ENCODE results near the gene PARP6.

Gene PARP6

GRCh38 chr15:72199721-72200212 is 72.6 kb downstream of the PARP6 start:
- DNase-seq (ENCODE audit: low read depth in 2 of 2) = peak; percentile 50 to 51

GRCh38 chr15:72199205-72199515 is 73.2 kb downstream of the PARP6 start:
- DNase-seq (ENCODE audit: low read depth in 2 of 2) = no peak

- no peak for DNase-seq (ENCODE audit: low read depth in 2 of 2)
Observed at GRCh38 chr15:72198356-72199204, 73.8 kb downstream of the PARP6 start.

GRCh38 chr15:72197460-72198355 is 74.6 kb downstream of the PARP6 start, which contains the start of gene GRAMD2A:
Gene GRAMD2A (minus strand): TSS chr15:72197787.
- peak in 1 of 2 donors; percentile 37 for DNase-seq (ENCODE audit: low read depth in 2 of 2)

GRCh38 chr15:72197041-72197459 is 75.3 kb downstream of the PARP6 start:
- DNase-seq (ENCODE audit: low read depth in 2 of 2) = no peak

GRCh38 chr15:72196409-72197040 is 75.8 kb downstream of the PARP6 start:
- no peak for DNase-seq (ENCODE audit: low read depth in 2 of 2)

- no peak for DNase-seq (ENCODE audit: low read depth in 2 of 2)
Observed at GRCh38 chr15:72195101-72195511, 77.2 kb downstream of the PARP6 start.

- no peak for DNase-seq (ENCODE audit: low read depth in 2 of 2)
Observed at GRCh38 chr15:72193836-72194396, 78.4 kb downstream of the PARP6 start.

GRCh38 chr15:72192416-72192815 is 79.9 kb downstream of the PARP6 start:
- no peak for DNase-seq (ENCODE audit: low read depth in 2 of 2)
